ENCODE results near the gene ATR.
"Not testable (repeated sequence)": the region's sequence is repeated elsewhere in the genome, so short reads cannot be mapped to it uniquely, and the experiment has no call there.

ATR gene

GRCh38 chr3:142578329-142579223 lies at the start of gene ATR:
Gene ATR, minus strand, starts transcription at chr3:142578733. Its CDS starts 29 bp downstream, at chr3:142578704.
- peak; percentile 97 for DNase-seq (ENCODE audit: low spot score)

DNA sequence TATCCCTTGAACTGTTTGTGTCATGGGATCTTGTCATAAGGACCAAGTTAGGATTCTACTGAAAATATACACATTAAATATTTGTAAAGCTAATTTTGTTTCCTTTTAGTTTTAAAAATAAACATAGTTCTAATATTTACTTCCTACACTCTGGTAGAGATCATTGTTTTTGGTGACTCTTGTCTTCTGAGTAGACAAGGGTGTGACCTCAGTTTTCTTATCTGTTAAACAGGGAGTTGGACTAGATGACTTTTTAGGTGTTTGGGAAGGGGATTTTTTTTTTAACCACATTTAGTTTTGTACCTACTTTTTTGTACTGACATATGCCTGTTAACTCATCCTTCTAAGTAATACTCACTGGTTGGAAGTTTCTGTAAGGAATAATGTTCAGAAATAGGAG lies 48.4 kb upstream of the ATR start:
- DNase-seq (ENCODE audit: low spot score) = no peak

- DNase-seq (ENCODE audit: low spot score) = no peak
Observed at GRCh38 chr3:142625153-142625440, 46.6 kb upstream of the ATR start.

- no peak for DNase-seq (ENCODE audit: low spot score)
Observed at GRCh38 chr3:142624341-142625152, 46.0 kb upstream of the ATR start.

DNA sequence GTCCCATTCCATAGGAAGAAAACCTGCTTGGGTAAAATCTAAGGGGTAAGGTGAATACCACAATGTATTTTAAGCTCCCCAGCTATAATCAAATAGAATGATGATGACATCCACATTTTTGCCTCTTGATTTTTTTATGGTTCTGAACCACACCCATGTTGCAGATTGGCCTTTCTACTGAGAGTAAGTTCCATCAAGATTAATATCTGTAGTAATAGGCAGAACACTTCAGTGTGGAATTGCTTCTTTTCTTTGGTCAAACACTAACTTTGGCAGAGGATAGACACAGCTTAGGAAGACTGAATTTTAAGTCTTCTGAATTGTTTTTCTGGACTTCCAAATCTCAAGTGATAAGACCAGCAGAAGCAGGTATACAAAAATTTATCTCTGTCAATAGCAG lies 44.7 kb upstream of the ATR start:
- DNase-seq (ENCODE audit: low spot score) = no peak

- DNase-seq (ENCODE audit: low spot score) = no peak
Observed at GRCh38 chr3:142622405-142622804, 43.9 kb upstream of the ATR start.

GRCh38 chr3:142618917-142619461 lies 40.5 kb upstream of the ATR start:
- DNase-seq (ENCODE audit: low spot score) = no peak

DNA sequence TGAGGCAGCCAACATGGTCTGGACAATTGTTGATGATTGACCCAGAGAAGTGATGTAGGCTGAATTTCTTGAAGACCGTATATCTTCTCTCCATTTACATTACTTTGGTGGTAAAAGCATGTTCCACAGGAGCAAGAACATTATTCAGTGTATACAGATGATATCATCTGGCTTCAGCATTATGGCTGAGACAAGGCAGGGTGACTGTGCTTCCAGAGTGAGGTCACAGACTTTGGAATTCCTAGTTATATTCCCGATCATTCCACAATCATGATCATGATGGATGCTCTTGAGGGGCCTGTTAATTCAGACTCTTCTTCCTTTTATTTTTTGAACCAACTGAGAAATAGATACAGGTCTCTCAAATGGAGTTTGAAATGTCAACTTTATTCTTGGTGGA lies 36.6 kb upstream of the ATR start:
- DNase-seq (ENCODE audit: low spot score) = no peak

- DNase-seq (ENCODE audit: low spot score) = no peak
Observed at GRCh38 chr3:142614059-142614626, 35.6 kb upstream of the ATR start.

DNA sequence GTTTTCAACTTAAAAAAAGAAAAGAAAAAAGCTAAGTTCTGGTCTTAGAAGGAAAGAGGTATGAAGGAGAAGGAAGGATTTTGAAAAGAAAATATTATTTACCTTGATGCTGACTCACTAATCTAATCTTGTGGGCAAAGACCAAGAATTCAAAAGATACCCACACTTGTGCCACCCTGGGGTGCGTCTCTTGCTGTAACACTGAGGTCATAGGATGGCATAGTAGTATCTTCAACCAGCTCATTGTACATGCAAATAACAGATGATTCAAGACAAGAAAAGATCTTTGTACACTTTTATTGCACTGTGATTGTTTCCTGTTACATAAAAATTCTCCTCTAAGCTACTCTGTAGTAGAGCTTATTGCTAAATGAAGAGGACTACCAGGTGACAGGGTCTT lies 35.0 kb upstream of the ATR start:
- no peak for DNase-seq (ENCODE audit: low spot score)

DNA sequence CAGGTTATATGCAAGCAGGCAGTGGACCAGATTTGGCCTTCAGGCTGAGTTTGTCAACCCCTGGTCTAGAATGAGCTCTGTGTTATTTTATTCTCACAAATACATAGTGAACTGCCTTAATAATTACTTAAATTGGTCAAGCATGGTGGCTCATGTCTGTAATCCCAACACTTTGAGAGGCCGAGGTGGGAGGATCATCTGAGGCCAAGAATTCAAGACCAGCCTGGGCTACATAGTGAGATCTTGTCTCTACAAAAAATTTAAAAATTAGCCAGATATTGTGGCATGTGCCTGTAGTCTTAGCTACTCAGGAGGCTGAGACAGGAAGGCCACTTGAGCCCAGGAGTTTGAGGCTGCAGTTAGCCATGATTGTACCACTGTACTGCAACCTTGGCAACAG lies 32.7 kb upstream of the ATR start:
- DNase-seq (ENCODE audit: low spot score) = no peak

DNA sequence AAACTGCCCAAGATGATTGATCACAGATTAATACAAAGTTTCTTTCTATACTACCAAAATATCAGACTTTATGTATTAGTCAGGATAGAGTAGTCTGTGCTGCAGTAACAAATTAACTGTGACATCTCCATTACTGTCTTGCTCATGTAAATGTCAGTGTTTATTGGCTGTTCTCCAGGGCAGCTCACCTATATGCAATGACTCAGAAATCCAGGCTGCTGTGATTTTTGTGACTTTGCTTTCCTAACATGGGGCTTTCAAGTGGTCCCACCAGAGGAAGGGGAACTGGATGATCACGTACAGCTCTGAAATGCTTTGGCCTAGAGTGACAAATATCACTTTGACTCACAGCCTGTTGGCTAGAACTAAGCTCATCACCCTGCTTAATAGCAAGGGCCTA lies 30.6 kb upstream of the ATR start:
- no peak for DNase-seq (ENCODE audit: low spot score)

- no peak for DNase-seq (ENCODE audit: low spot score)
Observed at GRCh38 chr3:142608631-142609030, 30.1 kb upstream of the ATR start.

DNA sequence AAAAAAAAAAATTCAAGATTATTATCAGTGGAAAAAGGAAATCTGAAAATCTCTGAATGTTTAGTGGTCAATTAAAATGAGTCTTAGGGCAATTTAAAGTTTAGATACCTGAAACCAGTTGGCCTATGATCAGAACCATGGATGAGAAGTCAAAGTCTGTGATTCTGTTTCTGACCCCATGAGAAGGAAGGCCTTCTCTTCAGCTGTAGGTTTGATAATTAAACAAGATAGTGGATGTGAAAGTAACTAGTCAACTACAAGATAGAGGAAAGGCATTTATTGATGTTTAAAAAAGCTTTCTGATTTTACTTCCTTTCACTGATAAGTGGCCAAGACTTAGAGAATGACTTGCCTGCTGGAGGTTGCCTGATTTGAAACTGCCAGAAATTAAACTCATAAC lies 26.4 kb upstream of the ATR start:
- no peak for DNase-seq (ENCODE audit: low spot score)

- not testable (repeated sequence) for DNase-seq (ENCODE audit: low spot score)
Observed at GRCh38 chr3:142603386-142603705, 24.8 kb upstream of the ATR start.

- no peak for DNase-seq (ENCODE audit: low spot score)
Observed at GRCh38 chr3:142602619-142603385, 24.3 kb upstream of the ATR start.

DNA sequence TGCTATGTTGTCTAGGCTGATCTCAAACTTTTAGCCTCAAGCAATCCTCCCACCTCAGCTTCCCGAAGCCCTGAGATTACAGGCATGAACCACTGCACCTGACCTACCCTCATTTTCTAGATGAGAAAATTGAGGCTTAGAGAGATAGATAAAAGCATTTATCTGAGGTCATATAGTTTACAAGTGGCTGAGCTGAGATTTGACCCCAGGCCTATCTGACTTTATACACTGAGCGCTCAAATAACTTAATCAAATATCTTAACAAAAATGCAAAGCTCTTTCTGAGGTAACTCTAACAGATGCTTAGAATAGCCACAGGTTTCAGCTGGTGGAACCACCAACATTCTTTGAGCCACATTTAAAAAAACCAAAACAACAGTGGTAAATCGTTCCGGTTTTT lies 23.2 kb upstream of the ATR start:
- no peak for DNase-seq (ENCODE audit: low spot score)

- DNase-seq (ENCODE audit: low spot score) = no peak
Observed at GRCh38 chr3:142597906-142598305, 19.4 kb upstream of the ATR start.

- no peak for DNase-seq (ENCODE audit: low spot score)
Observed at GRCh38 chr3:142596726-142597088, 18.2 kb upstream of the ATR start.

DNA sequence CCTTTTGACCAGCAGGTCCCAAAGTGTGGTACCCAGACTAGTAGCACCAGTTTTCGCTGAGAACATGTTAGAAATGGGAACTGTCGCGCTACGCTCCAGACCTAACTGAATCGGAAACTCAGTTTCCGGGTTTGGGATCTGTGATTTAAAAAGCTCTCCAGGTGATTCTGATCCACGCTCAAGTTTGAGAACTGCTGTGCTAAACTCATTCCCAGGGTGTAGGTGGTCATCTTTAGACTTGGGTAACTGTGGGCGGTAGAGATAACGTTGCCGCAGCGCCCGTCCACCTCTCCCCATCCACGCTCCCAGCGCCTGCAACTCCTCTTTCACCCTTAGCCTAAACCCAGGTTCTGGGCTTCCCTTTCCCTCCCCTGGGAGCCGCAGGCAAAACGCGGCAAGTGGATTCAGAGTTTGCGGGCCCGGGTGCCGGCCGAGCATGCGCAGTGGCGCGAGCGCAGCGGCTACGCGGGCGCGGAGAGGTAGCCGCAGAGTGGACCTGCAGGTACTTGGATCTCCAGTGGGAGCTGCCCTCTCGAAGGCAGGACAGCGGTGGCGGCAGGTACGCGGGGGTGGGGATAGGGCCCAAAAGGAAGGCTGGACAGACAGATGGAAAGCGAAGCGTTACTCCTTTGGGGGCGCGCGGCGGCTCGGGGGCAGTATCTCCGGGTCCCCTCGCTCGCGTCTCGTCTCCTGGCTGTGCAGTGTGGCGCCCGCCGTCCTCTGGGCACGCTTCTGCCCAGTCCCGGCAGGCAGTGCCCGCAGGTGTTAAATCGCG lies 17.6 kb upstream of the ATR start, which contains the start of gene PLS1:
Gene PLS1, plus strand, starts transcription at position 443 of the 775 bp plus-strand sequence. CDS start 67,845 bp downstream, outside the sequence.
- peak; percentile 78 for DNase-seq (ENCODE audit: low spot score)

GRCh38 chr3:142595581-142595950 lies 17.0 kb upstream of the ATR start:
- no peak for DNase-seq (ENCODE audit: low spot score)
